ENCODE results near the gene DNA2.

GRCh38 chr10:68385740-68386139 is 86.0 kb downstream of the DNA2 start:
- TF ChIP-seq TOX (CRISPR knock-in tag; IDR thresholded peaks at IDR 0.05; ENCODE audit: borderline replicate concordance) (no peak), OSR1 (CRISPR knock-in tag; IDR thresholded peaks at IDR 0.05) (no peak), PATZ1 (CRISPR knock-in tag; IDR thresholded peaks at IDR 0.05; ENCODE audit: borderline replicate concordance) (no peak), SNAI2 (CRISPR knock-in tag; IDR thresholded peaks at IDR 0.05) (no peak), PPARA (CRISPR knock-in tag; IDR thresholded peaks at IDR 0.05; ENCODE audit: borderline replicate concordance) (no peak), GLIS3 (CRISPR knock-in tag; IDR thresholded peaks at IDR 0.05) (no peak), ZC3H10 (CRISPR knock-in tag; IDR thresholded peaks at IDR 0.05) (no peak), ZFP30 (CRISPR knock-in tag; IDR thresholded peaks at IDR 0.05) (no peak), ZNF70 (CRISPR knock-in tag; IDR thresholded peaks at IDR 0.05) (no peak), CREB5 (CRISPR knock-in tag; IDR thresholded peaks at IDR 0.05; ENCODE audit: low read depth) (no peak)
